Large intestine (tissue), 3 donors: Measurements from ENCODE around the gene LRRFIP1. TPM values are rescaled to one million over a fixed set of nuclear protein-coding genes. Genes with fewer than 3 reads are reported as not detected.
A peak's percentile ranks its signal among the peaks of the same experiment; 100 is the strongest.

Experiments used
- DNase-seq, 2 donors: peaks; one replicate each; pipeline versions ENCODE4 v3.0.0 to v3.0.0-alpha.2; 2013
- H3K27ac ChIP-seq: one replicate; pipeline ENCODE4 v1.5.1; 2013; ENCODE audit warnings: low read length
- H3K27me3 ChIP-seq: 2 replicates; pipeline ENCODE4 v1.6.1; 2013; ENCODE audit warnings: low read length; ENCODE audit not compliant: control insufficient read depth, insufficient read depth
- H3K36me3 ChIP-seq: 2 replicates; pipeline ENCODE4 v1.6.1; 2013; ENCODE audit warnings: low read length; ENCODE audit not compliant: control insufficient read depth, insufficient read depth
- H3K4me1 ChIP-seq: one replicate; pipeline ENCODE4 v1.6.1; 2013; ENCODE audit warnings: low read length; ENCODE audit not compliant: control insufficient read depth, insufficient read depth
- H3K4me3 ChIP-seq: one replicate; pipeline ENCODE4 v1.5.1; 2013; ENCODE audit warnings: low read length
- H3K9me3 ChIP-seq: one replicate; pipeline ENCODE4 v1.6.1; 2013; ENCODE audit warnings: mild to moderate bottlenecking, low read depth, low read length, moderate library complexity; ENCODE audit not compliant: control insufficient read depth
- WGBS: methylation state at CpG from one replicate; pipeline ENCODE4 v1.1.5; 2013; ENCODE audit warnings: low lambda C conversion rate; ENCODE audit not compliant: insufficient coverage; 5-methylcytosine and 5-hydroxymethylcytosine counted together
- polyA plus RNA-seq: library from polyadenylated mRNA; unstranded; fragments of 120-200 nt; gene quantifications from one replicate; pipeline ENCODE4 v1.2.1, GENCODE V29; 2013

LRRFIP1 gene
- polyA plus RNA-seq, 1 donor = 65.4 TPM

DNA sequence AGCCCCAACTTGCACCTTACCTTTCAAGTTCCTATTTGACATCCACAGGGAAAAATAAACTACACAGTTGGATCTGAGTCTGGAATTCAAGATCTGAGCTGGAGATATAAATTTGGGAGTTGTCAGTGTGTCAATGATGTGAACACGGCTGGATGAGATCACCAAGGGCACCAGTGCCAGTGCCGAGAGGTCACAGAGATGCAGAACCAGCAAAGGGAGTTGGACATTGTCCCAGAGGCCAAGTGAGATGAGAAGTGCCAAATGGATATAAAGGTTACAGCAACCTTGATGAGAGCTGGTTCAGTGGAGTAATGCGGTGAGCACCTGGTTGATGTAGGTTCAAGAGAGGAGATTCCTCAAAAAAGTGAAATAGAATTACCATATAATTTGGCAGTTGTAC, 24.8 kb downstream of the LRRFIP1 start:
- no peaks in the 10 kb centered on the region for H3K36me3 ChIP-seq
- no CpG with 5 or more reads among the region's 3 CpGs for WGBS
- no peak overlapping the region for H3K4me3 ChIP-seq
- no peaks in the 10 kb centered on the region for H3K27me3 ChIP-seq
- H3K9me3 ChIP-seq = no peaks in the 10 kb centered on the region
- no peaks in the 10 kb centered on the region for H3K4me1 ChIP-seq
- no peak for DNase-seq
- no peak overlapping the region for H3K27ac ChIP-seq

- H3K36me3 ChIP-seq = no peaks in the 10 kb centered on the region
- H3K4me3 ChIP-seq = no peak overlapping the region
- H3K4me1 ChIP-seq = no peaks in the 10 kb centered on the region
- H3K27me3 ChIP-seq = no peaks in the 10 kb centered on the region
- DNase-seq = no peak
- H3K27ac ChIP-seq = no peak overlapping the region
- no peaks in the 10 kb centered on the region for H3K9me3 ChIP-seq
- WGBS = 80% methylated on average over 1 of the region's 2 CpGs
Measured at GRCh38 chr2:237652854-237653253, 25.5 kb downstream of the LRRFIP1 start.

- Histone ChIP-seq H3K27ac (no peak overlapping the region), H3K36me3 (no peaks in the 10 kb centered on the region), H3K4me3 (no peak overlapping the region), H3K4me1 (no peaks in the 10 kb centered on the region), H3K9me3 (no peaks in the 10 kb centered on the region), H3K27me3 (no peaks in the 10 kb centered on the region)
- WGBS = 92% methylated on average over 4 of the region's 5 CpGs
- no peak for DNase-seq
Measured at GRCh38 chr2:237653776-237654558, 26.6 kb downstream of the LRRFIP1 start.

- Histone ChIP-seq H3K27ac (no peak overlapping the region), H3K4me3 (no peak overlapping the region), H3K4me1 (peaks cover 3% of the 10 kb centered on the region), H3K36me3 (no peaks in the 10 kb centered on the region), H3K27me3 (no peaks in the 10 kb centered on the region), H3K9me3 (no peaks in the 10 kb centered on the region)
- WGBS = 100% methylated on average over 2 of the region's 5 CpGs
- no peak for DNase-seq
Measured at GRCh38 chr2:237657063-237657462, 29.7 kb downstream of the LRRFIP1 start.

GRCh38 chr2:237660381-237660900, 33.1 kb downstream of the LRRFIP1 start:
- no peaks in the 10 kb centered on the region for H3K9me3 ChIP-seq
- H3K36me3 ChIP-seq = no peaks in the 10 kb centered on the region
- peaks cover 14% of the 10 kb centered on the region for H3K4me1 ChIP-seq
- no CpG with 5 or more reads among the region's 5 CpGs for WGBS
- no peaks in the 10 kb centered on the region for H3K27me3 ChIP-seq
- no peak overlapping the region for H3K27ac ChIP-seq
- no peak for DNase-seq
- no peak overlapping the region for H3K4me3 ChIP-seq

DNA sequence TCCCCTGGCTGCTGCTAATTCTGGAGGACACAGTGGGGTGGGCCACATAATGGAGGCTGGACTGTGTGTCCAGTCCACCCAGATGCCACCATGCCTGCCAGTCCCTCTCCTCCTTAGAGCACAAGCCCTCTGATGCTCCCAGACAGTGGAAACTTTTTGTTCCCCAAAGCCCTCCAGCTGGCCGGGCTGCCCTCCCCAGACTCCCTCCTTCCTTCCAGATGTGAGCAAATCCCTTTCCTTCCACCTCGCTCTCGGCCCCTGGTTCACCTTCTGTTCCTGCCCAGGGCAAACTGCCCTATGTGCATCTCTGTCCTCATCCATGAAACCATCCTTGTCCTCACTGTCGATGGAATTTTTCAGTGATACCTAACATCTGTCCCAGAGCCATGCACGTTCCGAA, 33.9 kb downstream of the LRRFIP1 start:
- no peaks in the 10 kb centered on the region for H3K27me3 ChIP-seq
- WGBS = no CpG with 5 or more reads among the region's 6 CpGs
- H3K9me3 ChIP-seq = no peaks in the 10 kb centered on the region
- DNase-seq = no peak
- peaks cover 14% of the 10 kb centered on the region for H3K4me1 ChIP-seq
- H3K27ac ChIP-seq = no peak overlapping the region
- no peak overlapping the region for H3K4me3 ChIP-seq
- H3K36me3 ChIP-seq = no peaks in the 10 kb centered on the region

DNA sequence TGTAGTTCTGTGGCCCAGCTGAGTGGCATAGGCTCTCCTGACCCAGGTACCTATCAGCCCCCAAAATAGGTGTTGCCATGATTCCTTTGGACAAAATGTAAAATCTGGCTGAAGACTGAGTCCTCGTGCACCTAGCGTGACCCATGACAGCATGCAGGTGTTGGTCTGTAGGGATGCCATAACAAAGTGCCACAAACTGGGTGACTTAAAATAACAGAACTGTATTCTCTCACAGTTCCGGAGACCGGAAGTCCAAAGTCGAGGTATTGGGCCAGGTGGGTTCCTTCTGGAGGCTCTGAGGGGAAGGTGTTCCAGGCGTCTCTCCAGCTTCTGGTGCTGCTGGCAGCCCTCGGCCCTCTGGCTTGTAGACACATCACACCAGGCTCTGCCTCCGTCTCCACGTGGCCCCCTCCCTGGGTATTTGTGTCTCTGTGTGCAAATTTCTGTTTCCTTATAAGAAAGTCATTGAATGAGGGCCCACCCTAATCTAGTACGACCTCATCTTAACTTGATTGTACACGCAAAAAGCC, 34.5 kb downstream of the LRRFIP1 start:
- no peaks in the 10 kb centered on the region for H3K36me3 ChIP-seq
- DNase-seq = no peak
- no peaks in the 10 kb centered on the region for H3K27me3 ChIP-seq
- H3K4me1 ChIP-seq = peaks cover 14% of the 10 kb centered on the region
- WGBS = no CpG with 5 or more reads among the region's 11 CpGs
- H3K27ac ChIP-seq = peak overlapping the region; percentile 8
- H3K4me3 ChIP-seq = no peak overlapping the region
- H3K9me3 ChIP-seq = no peaks in the 10 kb centered on the region

- H3K9me3 ChIP-seq = no peaks in the 10 kb centered on the region
- H3K27ac ChIP-seq = peak overlapping the region; percentile 56
- whole genome bisulfite sequencing = no CpG with 5 or more reads among the region's 13 CpGs
- no peak overlapping the region for H3K4me3 ChIP-seq
- no peaks in the 10 kb centered on the region for H3K36me3 ChIP-seq
- H3K4me1 ChIP-seq = peaks cover 14% of the 10 kb centered on the region
- no peaks in the 10 kb centered on the region for H3K27me3 ChIP-seq
- DNase-seq = peak; percentile 89 to 96
Measured at GRCh38 chr2:237662671-237663093, 35.3 kb downstream of the LRRFIP1 start.

DNA sequence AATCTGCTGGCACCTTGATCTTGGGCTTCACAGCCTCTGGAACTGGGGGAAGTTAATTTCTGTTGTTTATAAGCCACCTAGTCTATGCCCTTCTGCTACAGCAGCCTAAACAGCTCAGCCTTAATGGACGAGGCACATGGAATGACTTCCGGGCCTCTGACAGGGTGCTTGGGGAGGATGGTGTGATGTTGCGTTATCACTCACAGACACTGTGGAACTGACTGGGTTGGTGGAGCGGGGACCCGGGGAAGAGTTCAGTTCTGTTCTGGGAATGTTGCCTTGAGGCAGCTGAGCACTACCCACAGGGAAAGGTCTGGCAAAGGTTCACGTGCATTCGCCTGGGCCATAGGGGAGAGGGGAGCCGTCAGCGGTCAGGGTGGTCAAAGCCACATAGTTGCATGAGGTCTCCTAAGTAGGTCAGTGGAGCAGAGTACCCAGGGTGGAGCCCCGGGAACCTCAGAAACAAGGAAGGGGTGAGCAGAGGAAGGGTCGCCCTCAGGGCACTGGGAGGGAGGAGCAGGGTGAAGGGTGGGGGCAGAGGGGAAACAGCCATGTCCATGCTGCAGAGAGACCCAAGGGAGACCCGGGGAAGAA, 36.2 kb downstream of the LRRFIP1 start:
- Histone ChIP-seq H3K9me3 (no peaks in the 10 kb centered on the region), H3K27ac (no peak overlapping the region), H3K4me3 (no peak overlapping the region), H3K36me3 (no peaks in the 10 kb centered on the region), H3K4me1 (peaks cover 14% of the 10 kb centered on the region), H3K27me3 (no peaks in the 10 kb centered on the region)
- no peak for DNase-seq
- no CpG with 5 or more reads among the region's 12 CpGs for WGBS

- H3K27me3 ChIP-seq = no peaks in the 10 kb centered on the region
- no peaks in the 10 kb centered on the region for H3K9me3 ChIP-seq
- no peak overlapping the region for H3K27ac ChIP-seq
- no CpG with 5 or more reads among the region's 17 CpGs for WGBS
- no peak overlapping the region for H3K4me3 ChIP-seq
- H3K36me3 ChIP-seq = no peaks in the 10 kb centered on the region
- no peak for DNase-seq
- peaks cover 17% of the 10 kb centered on the region for H3K4me1 ChIP-seq
Measured at GRCh38 chr2:237664151-237664550, 36.8 kb downstream of the LRRFIP1 start.
